HUDEP-2 (cell line): ENCODE results near the gene ZMYND8.
"Not testable (repeated sequence)": the region's sequence is repeated elsewhere in the genome, so short reads cannot be mapped to it uniquely, and the experiment has no call there.

Experiments used
- DNase-seq, 76 experiments: peaks; one replicate each; lab custom pipeline; 2025; ENCODE audit not compliant: unreplicated experiment in 76 of 76; lab: John Stamatoyannopoulos, UW

Gene ZMYND8

GRCh38 chr20:47191074-47191673, 165.3 kb downstream of the ZMYND8 start:
- no peak for DNase-seq

DNA sequence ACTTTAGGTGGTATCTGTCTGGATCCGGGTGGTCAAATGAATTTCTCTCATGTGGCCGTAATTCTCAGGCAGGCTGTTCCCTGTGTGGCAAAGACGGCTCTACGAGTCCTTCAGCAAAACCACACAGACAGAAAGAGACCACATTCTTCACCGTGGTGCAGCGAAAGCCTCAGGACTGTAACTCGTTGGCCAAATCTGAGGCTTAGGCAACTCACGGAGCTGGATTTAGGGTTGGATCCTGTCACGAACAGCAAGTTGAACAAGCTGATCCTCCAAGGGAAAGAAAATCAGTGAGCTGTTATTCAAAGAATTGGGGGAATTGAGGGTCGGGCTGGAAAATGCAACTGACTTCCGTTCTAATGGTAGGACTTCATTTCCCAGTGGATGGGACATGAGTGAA, 167.4 kb downstream of the ZMYND8 start:
- DNase-seq = no peak

DNA sequence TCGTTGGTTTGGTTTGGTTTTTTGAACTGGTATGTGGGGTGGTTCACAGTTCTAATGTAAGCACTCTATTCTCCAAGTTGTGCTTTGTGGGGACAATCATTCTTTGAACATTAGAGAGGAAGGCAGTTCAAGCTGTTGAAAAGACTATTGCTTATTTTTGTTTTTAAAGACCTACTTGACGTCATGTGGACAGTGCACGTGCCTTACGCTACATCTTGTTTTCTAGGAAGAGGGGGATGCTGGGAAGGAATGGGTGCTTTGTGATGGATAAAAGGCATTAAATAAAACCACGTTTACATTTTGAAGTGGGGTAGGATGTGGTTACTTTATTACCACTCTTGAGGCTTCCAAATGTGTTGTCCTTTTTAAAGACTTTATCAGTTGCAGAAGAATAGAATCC, 168.0 kb downstream of the ZMYND8 start:
- no peak for DNase-seq

- peak in 2 of 76 experiments; percentile 1 to 6 for DNase-seq
Observed at GRCh38 chr20:47187450-47188195, 168.9 kb downstream of the ZMYND8 start.

DNA sequence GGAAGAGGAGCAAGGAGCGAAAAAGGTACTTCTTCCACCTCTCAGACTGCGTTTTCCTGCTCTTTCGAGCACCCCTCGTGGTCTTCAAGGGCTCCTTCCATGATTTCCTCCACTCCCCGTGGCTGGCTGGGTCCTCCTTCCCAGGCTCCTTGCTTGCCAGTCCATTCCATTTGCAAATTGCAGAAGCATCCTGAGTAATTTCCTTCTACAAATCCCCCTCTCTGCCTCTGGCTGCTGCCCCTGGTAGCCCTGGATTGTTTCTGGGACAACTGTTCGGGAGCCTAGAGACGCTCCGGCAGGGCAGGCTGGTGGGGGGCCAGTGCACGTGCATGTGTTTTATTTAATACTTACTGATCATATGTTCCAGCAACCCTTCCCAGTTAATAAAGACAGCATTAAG, 173.1 kb downstream of the ZMYND8 start:
- DNase-seq = no peak

GRCh38 chr20:47181056-47181862, 175.2 kb downstream of the ZMYND8 start:
- DNase-seq = peak in 43 of 76 experiments; percentile 2 to 73 (median 33)

DNA sequence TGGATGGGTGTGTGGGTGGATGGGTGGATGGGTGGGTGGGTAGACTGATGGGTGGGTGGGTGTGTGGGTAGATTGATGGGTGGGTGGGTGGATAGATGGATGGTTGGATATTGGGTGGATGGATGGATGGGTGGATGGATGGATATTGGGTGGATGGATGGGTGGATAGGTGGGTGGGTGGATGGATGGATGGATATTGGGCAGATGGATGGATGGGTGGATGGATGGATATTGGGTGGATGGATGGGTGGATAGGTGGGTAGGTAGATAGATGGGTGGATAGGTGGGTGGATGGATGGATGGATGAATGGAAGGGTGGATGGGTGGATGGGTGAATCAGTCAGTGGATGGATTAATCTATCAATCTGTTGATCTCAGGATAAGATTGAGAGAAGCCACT, 177.2 kb downstream of the ZMYND8 start:
- no peak for DNase-seq

DNA sequence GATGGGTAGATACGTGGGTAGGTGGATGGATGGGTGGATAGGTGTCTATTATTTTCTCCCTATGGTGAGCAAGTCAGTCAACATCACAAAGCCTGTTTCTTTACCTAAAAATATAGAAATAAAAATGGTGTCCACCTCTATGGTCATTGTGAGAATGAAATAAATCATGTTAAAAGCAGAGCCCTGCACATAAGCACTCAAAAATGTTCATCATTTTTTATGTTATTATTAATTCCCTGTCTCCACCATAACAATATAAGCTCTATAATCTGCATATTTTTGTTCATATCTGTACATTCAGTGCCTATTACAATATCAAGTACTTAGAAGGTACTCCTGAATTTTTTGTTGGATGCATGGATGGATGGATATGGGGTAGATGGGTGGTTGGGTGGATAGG, 177.6 kb downstream of the ZMYND8 start:
- DNase-seq = no peak

- no peak for DNase-seq
Observed at GRCh38 chr20:47178277-47178676, 178.2 kb downstream of the ZMYND8 start.

DNA sequence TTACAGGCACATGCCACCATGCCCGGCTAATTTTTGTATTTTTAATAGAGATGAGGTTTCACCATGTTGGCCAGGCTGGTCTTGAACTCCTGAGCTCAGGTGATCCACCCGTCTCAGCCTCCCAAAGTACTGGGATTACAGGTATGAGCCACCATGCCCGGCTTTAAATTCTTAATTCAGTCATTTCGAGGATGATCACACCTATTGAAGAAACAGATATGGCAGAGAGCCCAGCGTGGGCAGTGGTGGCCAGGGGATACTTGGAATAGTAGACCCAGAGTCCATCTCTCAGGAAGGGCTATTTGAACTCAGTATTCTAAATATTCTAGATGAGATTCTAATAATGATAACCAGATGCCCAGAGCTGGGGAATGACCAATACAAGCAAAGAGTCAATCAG, 180.3 kb downstream of the ZMYND8 start:
- not testable (repeated sequence) for DNase-seq

DNA sequence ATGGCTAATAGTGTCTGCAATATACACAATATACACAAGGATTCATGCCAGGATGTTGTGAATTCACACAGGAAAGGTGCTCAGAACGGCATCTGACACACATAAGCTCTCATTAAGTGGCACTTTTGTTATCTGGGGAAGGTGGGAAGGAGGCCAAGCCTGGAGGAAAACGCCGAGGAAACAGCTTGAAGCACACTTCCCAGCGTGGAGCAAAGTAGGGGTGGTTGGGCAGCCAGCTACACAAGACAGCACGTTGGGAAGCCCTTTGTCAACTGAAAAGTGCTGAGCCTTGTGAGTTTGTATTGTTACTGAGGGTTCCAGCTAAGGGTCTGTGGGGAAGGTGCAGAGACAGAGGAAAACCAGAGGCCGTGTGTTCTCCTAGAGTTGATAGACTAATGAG, 181.0 kb downstream of the ZMYND8 start:
- DNase-seq = no peak

DNA sequence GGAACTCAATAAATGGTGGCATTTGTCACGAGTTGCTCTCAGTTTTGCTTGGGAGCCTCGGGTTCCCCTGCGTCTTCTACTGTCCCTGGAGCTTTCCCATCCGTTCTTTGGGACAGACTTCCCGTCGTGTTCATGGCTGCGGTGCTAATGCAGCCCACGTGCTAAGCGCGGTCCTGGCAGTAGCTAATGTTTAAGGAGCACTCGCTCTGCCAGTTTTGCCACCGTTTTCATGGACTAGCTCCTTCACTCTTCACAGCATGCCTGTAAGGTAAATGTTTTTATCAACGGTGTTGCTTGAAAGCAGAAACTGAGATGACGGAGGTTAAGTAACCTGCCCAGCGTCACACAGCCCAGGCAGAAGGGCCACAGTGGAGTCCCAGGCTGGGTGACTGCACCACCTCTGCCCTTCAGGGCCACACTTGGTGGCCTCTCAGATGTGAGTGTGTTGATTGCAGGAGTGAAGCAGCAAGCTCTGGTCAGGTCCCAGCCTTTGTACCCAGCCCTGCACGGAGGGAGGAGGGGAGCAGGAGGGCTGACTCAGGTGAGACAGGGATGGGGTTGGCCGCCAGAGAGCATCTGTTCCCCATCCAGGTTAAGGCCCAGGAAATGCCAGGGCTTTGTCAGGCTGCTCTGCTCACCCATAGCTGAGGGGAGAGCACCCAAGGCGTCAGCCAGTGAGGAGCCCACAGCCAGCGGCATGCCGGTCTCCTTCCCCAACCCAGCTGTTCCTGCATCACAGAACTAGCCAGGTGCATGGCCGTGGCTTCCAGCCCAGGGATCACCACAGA, 181.8 kb downstream of the ZMYND8 start:
- no peak for DNase-seq

- DNase-seq = no peak
Observed at GRCh38 chr20:47173596-47174216, 182.8 kb downstream of the ZMYND8 start.

GRCh38 chr20:47172579-47172978, 183.9 kb downstream of the ZMYND8 start:
- no peak for DNase-seq

- DNase-seq = no peak
Observed at GRCh38 chr20:47167846-47168245, 188.7 kb downstream of the ZMYND8 start.

GRCh38 chr20:47165376-47165865, 191.1 kb downstream of the ZMYND8 start:
- no peak for DNase-seq

- DNase-seq = no peak
Observed at GRCh38 chr20:47164140-47164539, 192.4 kb downstream of the ZMYND8 start.

DNA sequence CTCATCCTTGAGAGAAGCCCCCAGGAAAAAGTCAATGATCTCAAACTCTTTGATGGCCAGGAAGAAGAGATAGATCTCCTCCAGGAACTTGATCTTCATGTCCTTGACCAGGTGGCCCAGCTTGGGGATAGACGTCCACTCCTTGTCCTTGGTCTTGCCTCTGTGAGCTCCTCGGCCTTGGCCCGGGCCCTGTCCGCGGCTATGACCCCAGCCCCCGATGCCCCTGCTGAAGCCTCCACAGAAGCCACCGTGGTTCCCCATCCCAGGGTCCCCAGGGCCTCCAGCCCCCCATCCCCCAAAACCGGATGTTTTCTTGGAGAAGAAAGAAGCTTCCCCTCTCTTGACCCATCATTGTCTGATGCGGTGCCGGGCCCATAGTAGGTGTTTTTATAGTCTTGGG, 195.1 kb downstream of the ZMYND8 start:
- DNase-seq = no peak

- no peak for DNase-seq
Observed at GRCh38 chr20:47160992-47161391, 195.5 kb downstream of the ZMYND8 start.

- no peak for DNase-seq
Observed at GRCh38 chr20:47160240-47160639, 196.3 kb downstream of the ZMYND8 start.
